SU-DHL-6 (cell line): ENCODE results near the gene ST3GAL3.

Experiments
- H2AFZ ChIP-seq: fragments of 200-600 bp; sonication (generic); 2 replicates; pipeline ENCODE4 v1.6.1; 2014; ENCODE audit warnings: low read depth, mild to moderate bottlenecking, moderate library complexity, mixed read lengths, antibody characterized with exemption, low read length; ENCODE audit not compliant: severe bottlenecking
- H3F3A ChIP-seq: fragments of 200-600 bp; shearing (Covaris generic); 2 replicates; pipeline ENCODE4 v1.6.0; 2016; ENCODE audit warnings: antibody characterized with exemption, mild to moderate bottlenecking; ENCODE audit not compliant: insufficient read depth
- H3K27ac ChIP-seq: fragments of 200-600 bp; sonication (generic); 2 replicates; pipeline ENCODE4 v1.5.1; 2016; ENCODE audit warnings: low read depth, mild to moderate bottlenecking, low read length, moderate library complexity, mixed read lengths
- H3K27me3 ChIP-seq: fragments of 200-600 bp; sonication (generic), shearing (Covaris generic); 2 replicates; pipeline ENCODE4 v1.6.0; 2014; ENCODE audit warnings: mild to moderate bottlenecking, low read length
- H3K36me3 ChIP-seq: fragments of 200-600 bp; sonication (generic); 2 replicates; pipeline ENCODE4 v1.6.1; 2014; ENCODE audit warnings: mild to moderate bottlenecking, low read length, mixed read lengths
- H3K4me2 ChIP-seq: fragments of 300-600, 200-600 bp; shearing (Covaris generic), sonication (generic); 2 replicates; pipeline ENCODE4 v1.6.0; 2014; ENCODE audit warnings: low read length, low read depth, mild to moderate bottlenecking; ENCODE audit not compliant: poor library complexity, severe bottlenecking
- H3K4me3 ChIP-seq: fragments of 200-600 bp; sonication (generic); 2 replicates; pipeline ENCODE4 v1.5.1; 2014; ENCODE audit warnings: antibody characterized with exemption, low read length, mild to moderate bottlenecking, mixed read lengths; ENCODE audit not compliant: insufficient read depth, poor library complexity, severe bottlenecking
- H3K79me2 ChIP-seq: fragments of 200-600 bp; sonication (generic); 2 replicates; pipeline ENCODE4 v1.6.1; 2014; ENCODE audit warnings: mild to moderate bottlenecking, low read length, moderate library complexity; ENCODE audit not compliant: insufficient read depth
- H3K9ac ChIP-seq: fragments of 200-600 bp; sonication (generic); 2 replicates; pipeline ENCODE4 v1.7.0; 2014; ENCODE audit warnings: mild to moderate bottlenecking, low read length
- H3K9me2 ChIP-seq: fragments of 200-600 bp; sonication (generic); replicated peaks from 2 replicates; pipeline ENCODE4 v1.6.1; 2014; ENCODE audit warnings: low read length; ENCODE audit not compliant: insufficient read depth
- H3K9me3 ChIP-seq: fragments of 200-600 bp; sonication (generic); 2 replicates; pipeline ENCODE4 v1.6.1; 2014; ENCODE audit warnings: low read length, mixed read lengths; ENCODE audit not compliant: insufficient read depth
- H4K20me1 ChIP-seq: fragments of 200-600 bp; sonication (generic); 2 replicates; pipeline ENCODE4 v1.6.1; 2014; ENCODE audit warnings: low read depth, mild to moderate bottlenecking, antibody characterized with exemption, low read length, moderate library complexity, mixed read lengths
- CTCF ChIP-seq: fragments of 200-600 bp; sonication (generic); IDR thresholded peaks from one replicate; pipeline ENCODE4 v1.5.1; 2017; ENCODE audit warnings: antibody characterized with exemption, mild to moderate bottlenecking, low read length, moderate library complexity; ENCODE audit not compliant: insufficient read depth, poor library complexity, severe bottlenecking
- EZH2phosphoT487 ChIP-seq: fragments of 200-600 bp; sonication (generic), shearing (Covaris generic); conservative IDR thresholded peaks from 2 replicates; pipeline ENCODE4 v1.6.1; 2018; ENCODE audit warnings: mild to moderate bottlenecking, antibody characterized with exemption, low read length, moderate library complexity, mixed read lengths

Gene ST3GAL3

DNA sequence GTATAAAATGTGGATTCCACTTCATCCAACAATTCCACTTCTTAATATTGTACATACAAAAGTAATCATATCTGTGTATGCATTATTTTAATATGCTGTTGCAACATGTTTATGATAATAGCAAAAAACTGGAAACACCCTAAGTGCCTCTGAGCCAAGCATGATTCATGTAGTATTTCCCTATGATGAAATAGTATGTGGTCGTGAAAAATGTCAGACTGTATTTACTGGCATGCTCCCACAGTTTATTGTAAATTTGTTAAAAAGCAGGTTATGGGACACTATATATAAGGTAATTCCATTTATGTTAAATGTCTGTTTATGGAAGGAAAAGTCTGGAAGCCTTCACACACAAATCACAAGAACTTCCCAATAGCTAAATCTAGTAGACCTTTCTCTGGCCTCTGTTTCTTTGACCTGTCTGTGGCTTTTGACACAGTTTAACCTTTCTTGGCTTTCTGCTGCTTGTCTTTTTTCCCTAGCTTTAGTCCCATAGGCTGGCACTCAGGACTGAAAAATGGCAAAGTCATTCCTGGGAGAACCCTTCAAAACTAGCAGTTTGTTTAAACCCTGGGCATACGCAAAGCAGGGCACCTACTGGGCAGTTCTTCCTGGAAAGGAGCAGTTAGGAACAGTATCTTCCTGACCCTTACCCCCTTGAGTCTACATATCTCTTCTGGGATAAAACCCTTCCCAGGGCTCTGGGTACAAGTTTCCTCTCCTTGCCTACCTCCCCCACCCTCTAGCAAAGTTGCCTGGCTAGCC is 160.8 kb downstream of the ST3GAL3 start:
- H3K4me3 ChIP-seq: no peak overlapping the region
- TF ChIP-seq CTCF (no peak), EZH2phosphoT487 (no peak)
- H3F3A ChIP-seq: no peaks in the 10 kb centered on the region
- no peak overlapping the region for H3K27ac ChIP-seq
- H3K9me2 ChIP-seq: no peaks in the 10 kb centered on the region
- no peak overlapping the region for H2AFZ ChIP-seq
- no peaks in the 10 kb centered on the region for H3K27me3 ChIP-seq
- H3K79me2 ChIP-seq: no peaks in the 10 kb centered on the region
- H3K9me3 ChIP-seq: no peaks in the 10 kb centered on the region
- H3K36me3 ChIP-seq: no peaks in the 10 kb centered on the region
- no peak overlapping the region for H3K4me2 ChIP-seq
- no peaks in the 10 kb centered on the region for H4K20me1 ChIP-seq
- H3K9ac ChIP-seq: no peak overlapping the region

- H3K9me2 ChIP-seq: no peaks in the 10 kb centered on the region
- no peak for TF ChIP-seq EZH2phosphoT487
- no peak for TF ChIP-seq CTCF
- H4K20me1 ChIP-seq: no peaks in the 10 kb centered on the region
- H3K27me3 ChIP-seq: no peaks in the 10 kb centered on the region
- H3K4me3 ChIP-seq: no peak overlapping the region
- no peak overlapping the region for H3K4me2 ChIP-seq
- H3K9ac ChIP-seq: no peak overlapping the region
- no peaks in the 10 kb centered on the region for H3K36me3 ChIP-seq
- H3K9me3 ChIP-seq: no peaks in the 10 kb centered on the region
- no peak overlapping the region for H3K27ac ChIP-seq
- H2AFZ ChIP-seq: no peak overlapping the region
- H3F3A ChIP-seq: no peaks in the 10 kb centered on the region
- H3K79me2 ChIP-seq: no peaks in the 10 kb centered on the region
These were observed 161.4 kb downstream of the ST3GAL3 start for GRCh38 chr1:43868741-43869067.

DNA sequence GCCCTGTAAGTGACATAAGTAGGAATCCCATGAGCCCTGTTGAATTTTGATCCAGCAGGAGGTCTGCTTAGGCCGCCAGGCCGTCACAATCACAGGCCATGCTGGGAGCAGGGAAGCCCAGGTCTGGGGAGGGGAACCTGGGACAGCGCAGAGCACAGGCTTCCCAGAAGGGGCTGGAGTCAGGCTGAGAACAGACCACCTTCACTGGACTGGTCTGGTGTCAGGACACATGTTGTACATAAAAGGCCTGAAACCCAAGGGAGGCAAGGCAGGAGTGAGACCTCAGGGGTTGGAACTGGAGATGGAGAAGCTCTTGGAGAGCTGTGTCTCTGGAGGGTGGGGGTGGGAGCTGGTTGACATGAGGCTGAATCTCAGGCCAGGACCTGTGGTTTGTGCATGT is 163.0 kb downstream of the ST3GAL3 start:
- Histone ChIP-seq H3K9me2 (no peaks in the 10 kb centered on the region), H3K36me3 (no peaks in the 10 kb centered on the region), H3K79me2 (no peaks in the 10 kb centered on the region), H3K9me3 (no peaks in the 10 kb centered on the region), H2AFZ (no peak overlapping the region), H3K27me3 (no peaks in the 10 kb centered on the region), H3K4me3 (no peak overlapping the region), H3K9ac (no peak overlapping the region), H3K4me2 (no peak overlapping the region), H4K20me1 (no peaks in the 10 kb centered on the region), H3F3A (no peaks in the 10 kb centered on the region), H3K27ac (no peak overlapping the region)
- no peak for TF ChIP-seq EZH2phosphoT487
- no peak for TF ChIP-seq CTCF
